ENCODE results near the gene FADS2.

- TF ChIP-seq CTCF (IDR thresholded peaks at IDR 0.05) (no peak), POLR2A (IDR thresholded peaks at IDR 0.05) (no peak)
Measured at GRCh38 chr11:61911701-61912529, 83.8 kb downstream of the FADS2 start.
